Endothelial cell of umbilical vein (primary cell): ENCODE data around the gene FANCI. TPM values are rescaled to one million over a fixed set of nuclear protein-coding genes. Genes with fewer than 3 reads are reported as not detected.

Experiments used
- BruUV-seq: library from RNA; stranded (reverse); fragments of 400-500 nt; replicated peaks from 2 replicates; lab custom pipeline; 2021; lab: Mats Ljungman, UMichigan
- CTCF ChIA-PET: fragments of 300-600, 350-600 bp; sonication (Branson Sonifier 250); formaldehyde crosslinking; loops from one replicate; lab custom pipeline; 2021; ENCODE audit warnings: antibody characterized with exemption, inconsistent platforms; lab: Charles Lee
- POLR2A ChIA-PET: fragments of 300-600, 350-600 bp; sonication (Branson Sonifier 250); formaldehyde crosslinking; loops from one replicate; lab custom pipeline; 2021; ENCODE audit warnings: antibody characterized with exemption, inconsistent platforms; lab: Charles Lee
- DNase-seq: peaks from one replicate; pipeline ENCODE4 v3.0.0-alpha.2; 2011; ENCODE audit warnings: low read depth, low spot score
- FAIRE-seq: peaks from 2 replicates; lab custom pipeline; 2011; peaks lifted over from hg19 to GRCh38; lab: Jason Lieb, UNC
- H2AFZ ChIP-seq: 2 replicates; pipeline ENCODE4 v1.6.0; 2012; ENCODE audit warnings: low read depth, low read length, control low read depth, inconsistent platforms
- H3K27ac ChIP-seq: 2 replicates; pipeline ENCODE4 v1.5.1; 2011; ENCODE audit warnings: low read depth, mild to moderate bottlenecking, control low read depth, low read length, moderate library complexity; ENCODE audit not compliant: insufficient read depth
- H3K27me3 ChIP-seq, 2 experiments: 2 replicates each; pipeline versions ENCODE4 v1.6.0 to v1.6.1; 2011; ENCODE audit warnings: low read length in 2 of 2, mixed read lengths in 1 of 2; ENCODE audit not compliant: control insufficient read depth in 2 of 2, insufficient read depth in 2 of 2
- H3K36me3 ChIP-seq, 2 experiments: 2 replicates in 1 of 2; 3 replicates in 1 of 2; pipeline ENCODE4 v1.5.1; 2011; ENCODE audit warnings: low read length in 2 of 2, mild to moderate bottlenecking in 1 of 2, moderate library complexity in 1 of 2; ENCODE audit not compliant: control insufficient read depth in 2 of 2, insufficient read depth in 2 of 2; ENCODE audit errors: extremely low read depth in 1 of 2
- H3K4me1 ChIP-seq: 3 replicates; pipeline ENCODE4 v1.5.1; 2011; ENCODE audit warnings: mild to moderate bottlenecking, low read length; ENCODE audit not compliant: control insufficient read depth, insufficient read depth; ENCODE audit errors: extremely low read depth
- H3K4me2 ChIP-seq: 2 replicates; pipeline ENCODE4 v1.6.1; 2011; ENCODE audit warnings: low read length, control low read depth, mixed read lengths; ENCODE audit not compliant: insufficient read depth
- H3K4me3 ChIP-seq, 3 experiments: fragments of 200-600 bp in 1 of 3; sonication (generic), shearing (Covaris generic) in 1 of 3; replicated peaks in 1 of 3; 2 replicates each; pipeline ENCODE4 v1.5.1; 2011 to 2016; ENCODE audit warnings: control low read depth in 3 of 3, low read length in 3 of 3, mild to moderate bottlenecking in 2 of 3, inconsistent platforms in 1 of 3, low read depth in 1 of 3, moderate library complexity in 1 of 3; ENCODE audit not compliant: insufficient read depth in 1 of 3
- H3K79me2 ChIP-seq: 2 replicates; pipeline ENCODE4 v1.6.0; 2012; ENCODE audit warnings: low read length, inconsistent platforms; ENCODE audit not compliant: control insufficient read depth, insufficient read depth
- H3K9ac ChIP-seq: replicated peaks from 2 replicates; pipeline ENCODE3; 2011; ENCODE audit warnings: low read length, control low read depth; ENCODE audit not compliant: insufficient read depth; ENCODE audit errors: extremely low read depth
- H3K9me1 ChIP-seq: replicated peaks from 3 replicates; pipeline ENCODE4 v1.6.0; 2011; ENCODE audit warnings: mild to moderate bottlenecking, low read length; ENCODE audit not compliant: control insufficient read depth, insufficient read depth; ENCODE audit errors: extremely low read depth
- H3K9me3 ChIP-seq: replicated peaks from 2 replicates; pipeline ENCODE4 v1.5.1; 2012; ENCODE audit warnings: low read length, inconsistent platforms; ENCODE audit not compliant: control insufficient read depth, insufficient read depth
- H4K20me1 ChIP-seq: replicated peaks from 2 replicates; pipeline ENCODE3; 2011; ENCODE audit warnings: mild to moderate bottlenecking, low read length; ENCODE audit not compliant: control insufficient read depth, insufficient read depth; ENCODE audit errors: extremely low read depth
- EZH2 ChIP-seq: IDR thresholded peaks from 2 replicates; pipeline ENCODE4 v1.6.1; 2012; ENCODE audit warnings: borderline replicate concordance, low read depth, mild to moderate bottlenecking, moderate library complexity, low read length, inconsistent platforms; ENCODE audit not compliant: severe bottlenecking
- FOS ChIP-seq: IDR thresholded peaks from 2 replicates; pipeline ENCODE4 v1.6.1; 2011; ENCODE audit warnings: mild to moderate bottlenecking, low read length, moderate library complexity, borderline replicate concordance; ENCODE audit not compliant: insufficient read depth
- GATA2 ChIP-seq: IDR thresholded peaks from 2 replicates; pipeline ENCODE4 v1.7.0; 2011; ENCODE audit warnings: low read depth, mild to moderate bottlenecking, moderate library complexity, mixed read lengths, low read length; ENCODE audit not compliant: insufficient read length, insufficient read depth
- JUN ChIP-seq: IDR thresholded peaks from 2 replicates; pipeline ENCODE4 v1.6.1; 2011; ENCODE audit warnings: borderline replicate concordance, low read depth; ENCODE audit not compliant: insufficient read length, insufficient read depth
- MYC ChIP-seq: IDR thresholded peaks from one replicate; pipeline ENCODE4 v1.6.1; 2011; ENCODE audit warnings: mild to moderate bottlenecking, low read depth, low read length
- POLR2A ChIP-seq: IDR thresholded peaks from 2 replicates; pipeline ENCODE4 v1.6.1; 2012; ENCODE audit warnings: low read depth, mild to moderate bottlenecking, control low read depth, low read length
- POLR2AphosphoS5 ChIP-seq: IDR thresholded peaks from 2 replicates; pipeline ENCODE4 v1.6.1; 2012; ENCODE audit warnings: low read depth, mild to moderate bottlenecking, control low read depth, low read length, moderate library complexity; ENCODE audit not compliant: insufficient read depth
- dilution Hi-C: fragments of 300-500 bp; cut with MboI; formaldehyde crosslinking; loops from one replicate; pipeline ENCODE4 v1.15.0; 2019; ENCODE audit warnings: low sequenced_read_pairs; ENCODE audit not compliant: extremely low pct_ligation_motif_present
- intact Hi-C: fragments of 100-400 bp; cut with micrococcal nuclease; formaldehyde crosslinking; loops from one replicate; pipeline ENCODE4 v1.10.0; 2022
- polyA plus RNA-seq, 4 experiments: library from polyadenylated mRNA; depleted of rRNA in 3 of 4; stranded (reverse) in 3 of 4; unstranded in 1 of 4; fragments of >200 nt; gene quantifications; 2 replicates each; pipeline versions ENCODE4 v1.2.1 to v1.2.3, GENCODE V29; 2011 to 2012; ENCODE audit warnings: missing spikeins in 1 of 4
- total RNA-seq: library from RNA; stranded (reverse); gene quantifications from 2 replicates; pipeline ENCODE4 v1.2.3, GENCODE V29; 2021
- TF ChIP-seq, protein P1 (sequence below): IDR thresholded peaks from 2 replicates; pipeline ENCODE4 v1.6.1; 2011; ENCODE audit not compliant: insufficient read depth, insufficient read length
- TF ChIP-seq, protein P2 (sequence below), 2 donors: IDR thresholded peaks; 1 replicate in 1 of 2; 2 replicates in 1 of 2; pipeline ENCODE4 v1.5.1; 2011; ENCODE audit warnings: low read length in 2 of 2, mild to moderate bottlenecking in 2 of 2, moderate library complexity in 2 of 2, control low read depth in 1 of 2, inconsistent platforms in 1 of 2, low read depth in 1 of 2; ENCODE audit not compliant: insufficient read depth in 1 of 2; ENCODE audit errors: extremely low read depth in 1 of 2

FANCI gene
- total and polyA plus RNA-seq, 2 donors (not counting 3 experiments of a cell fraction or from before 2014, with no cell fraction given): 10.8 to 74.7 TPM

DNA sequence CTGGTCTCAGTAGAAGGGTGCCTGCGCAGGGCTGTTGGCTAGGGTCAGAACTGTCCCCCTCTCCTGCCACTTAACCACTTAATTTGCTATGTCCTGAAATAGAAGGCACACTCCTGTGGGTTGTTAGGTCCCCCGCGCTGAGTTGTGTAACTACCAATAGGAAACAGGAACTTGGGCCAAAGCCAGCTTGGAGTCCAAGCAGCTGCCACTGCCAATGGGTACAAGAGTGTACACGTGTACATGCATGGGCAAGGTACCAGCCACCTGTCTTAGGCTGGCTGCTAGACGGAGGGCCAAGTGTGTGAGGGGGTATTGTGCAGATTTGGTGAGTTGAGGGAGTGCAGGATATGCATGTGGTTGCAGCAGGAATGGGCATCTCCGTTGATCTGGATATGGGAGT lies 120.6 kb downstream of the FANCI start:
- Histone ChIP-seq H4K20me1 (no peaks in the 10 kb centered on the region), H3K27ac (no peak overlapping the region), H3K36me3 (no peaks in the 10 kb centered on the region), H3K79me2 (no peaks in the 10 kb centered on the region), H3K4me1 (no peaks in the 10 kb centered on the region), H3K9me1 (no peaks in the 10 kb centered on the region), H3K9ac (no peak overlapping the region), H3K27me3 (peaks cover 88 to 98% of the 10 kb centered on the region in 2 experiments), H3K4me3 (no peak overlapping the region), H3K4me2 (no peak overlapping the region), H2AFZ (no peak overlapping the region), H3K9me3 (no peaks in the 10 kb centered on the region)
- intact Hi-C loops (no loop called here), dilution Hi-C loops (no loop called here)
- no TSS peak for BruUV-seq
- ChIA-PET CTCF (interaction anchor here (1.0 kb wide), 1 partner anchor 54 kb away, joined by 3 read pairs; no protein-coding TSS in a partner anchor), POLR2A (no interaction called here)
- TF ChIP-seq POLR2A: no peak
- no peak for TF ChIP-seq JUN
- no peak for TF ChIP-seq FOS
- TF ChIP-seq MYC: no peak
- TF ChIP-seq POLR2AphosphoS5: no peak
- TF ChIP-seq EZH2: no peak
- TF ChIP-seq, protein P1, sequence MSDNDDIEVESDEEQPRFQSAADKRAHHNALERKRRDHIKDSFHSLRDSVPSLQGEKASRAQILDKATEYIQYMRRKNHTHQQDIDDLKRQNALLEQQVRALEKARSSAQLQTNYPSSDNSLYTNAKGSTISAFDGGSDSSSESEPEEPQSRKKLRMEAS: no peak
- TF ChIP-seq, protein P2, sequence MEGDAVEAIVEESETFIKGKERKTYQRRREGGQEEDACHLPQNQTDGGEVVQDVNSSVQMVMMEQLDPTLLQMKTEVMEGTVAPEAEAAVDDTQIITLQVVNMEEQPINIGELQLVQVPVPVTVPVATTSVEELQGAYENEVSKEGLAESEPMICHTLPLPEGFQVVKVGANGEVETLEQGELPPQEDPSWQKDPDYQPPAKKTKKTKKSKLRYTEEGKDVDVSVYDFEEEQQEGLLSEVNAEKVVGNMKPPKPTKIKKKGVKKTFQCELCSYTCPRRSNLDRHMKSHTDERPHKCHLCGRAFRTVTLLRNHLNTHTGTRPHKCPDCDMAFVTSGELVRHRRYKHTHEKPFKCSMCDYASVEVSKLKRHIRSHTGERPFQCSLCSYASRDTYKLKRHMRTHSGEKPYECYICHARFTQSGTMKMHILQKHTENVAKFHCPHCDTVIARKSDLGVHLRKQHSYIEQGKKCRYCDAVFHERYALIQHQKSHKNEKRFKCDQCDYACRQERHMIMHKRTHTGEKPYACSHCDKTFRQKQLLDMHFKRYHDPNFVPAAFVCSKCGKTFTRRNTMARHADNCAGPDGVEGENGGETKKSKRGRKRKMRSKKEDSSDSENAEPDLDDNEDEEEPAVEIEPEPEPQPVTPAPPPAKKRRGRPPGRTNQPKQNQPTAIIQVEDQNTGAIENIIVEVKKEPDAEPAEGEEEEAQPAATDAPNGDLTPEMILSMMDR (IDR thresholded peaks at IDR 0.05; ENCODE audit: extremely low read depth in 1 of 2, insufficient read depth in 1 of 2, low read depth in 1 of 2, low read length in 2 of 2): no peak
- no peak for TF ChIP-seq GATA2
- DNase-seq (no peak), FAIRE-seq (no peak)
